Measurements from ENCODE around the gene MMP14. TPM values are rescaled to one million over a fixed set of nuclear protein-coding genes. Genes with fewer than 3 reads are reported as not detected.
A peak's percentile ranks its signal among the peaks of the same experiment; 100 is the strongest.

MMP14 gene
- total RNA-seq, 2 experiments from 2014 or later, result 1.1 to 1.4 TPM

GRCh38 chr14:22835505-22835904, 880 bp upstream of the MMP14 start:
- CTCF ChIA-PET, result interaction anchor here (0.8 to 3.9 kb wide), 4 partner anchors 13 to 69 kb away, joined by 3 to 21 read pairs (median 9); partner anchors contain the start of gene OXA1L
- H3K36me3 Mint-ChIP-seq, result peaks cover 19% of the 10 kb centered on the region
- intact Hi-C loops (cut with micrococcal nuclease), result no loop called here
- no peaks in the 10 kb centered on the region for H3K9me3 Mint-ChIP-seq
- POLR2A ChIA-PET, result interaction anchor here (0.5 kb wide), 1 partner anchor 257 kb away, joined by 3 read pairs; no protein-coding TSS in a partner anchor
- H3K4me3 Mint-ChIP-seq, result no peak overlapping the region
- no peak overlapping the region for H3K27ac Mint-ChIP-seq
- peaks cover 16% of the 10 kb centered on the region for H3K27me3 Mint-ChIP-seq
- no peak for DNase-seq
- H3K4me1 Mint-ChIP-seq (ENCODE audit: low read depth), result peaks cover 21% of the 10 kb centered on the region

GRCh38 chr14:22837114-22837749, 847 bp downstream of the MMP14 start:
- Mint-ChIP-seq H3K4me3 (peak overlapping the region; percentile 48), H3K9me3 (no peaks in the 10 kb centered on the region), H3K27ac (no peak overlapping the region), H3K36me3 (peaks cover 10% of the 10 kb centered on the region), H3K4me1 (ENCODE audit: low read depth) (peaks cover 9% of the 10 kb centered on the region), H3K27me3 (peaks cover 18% of the 10 kb centered on the region)
- DNase-seq, result no peak
- CTCF ChIA-PET, result interaction anchor here (2.0 to 3.4 kb wide), 3 partner anchors 14 to 267 kb away, joined by 8 to 19 read pairs (median 11); no protein-coding TSS in a partner anchor
- intact Hi-C loops (cut with micrococcal nuclease), result no loop called here
- POLR2A ChIA-PET, result interaction anchor here (1.4 kb wide), 1 partner anchor 287 kb away, joined by 3 read pairs; no protein-coding TSS in a partner anchor

GRCh38 chr14:22837750-22838538, 1.6 kb downstream of the MMP14 start:
- no peak for DNase-seq
- no peak overlapping the region for H3K4me3 Mint-ChIP-seq
- no peaks in the 10 kb centered on the region for H3K9me3 Mint-ChIP-seq
- peaks cover 18% of the 10 kb centered on the region for H3K27me3 Mint-ChIP-seq
- POLR2A ChIA-PET, result interaction anchor here (0.6 to 1.4 kb wide), 3 partner anchors 8 to 288 kb away, joined by 3 to 4 read pairs (median 3); no protein-coding TSS in a partner anchor
- CTCF ChIA-PET, result interaction anchor here (1.0 to 3.4 kb wide), 6 partner anchors 13 to 268 kb away, joined by 3 to 19 read pairs (median 6); no protein-coding TSS in a partner anchor
- H3K36me3 Mint-ChIP-seq, result peaks cover 10% of the 10 kb centered on the region
- intact Hi-C loops (cut with micrococcal nuclease), result no loop called here
- no peak overlapping the region for H3K27ac Mint-ChIP-seq
- peaks cover 9% of the 10 kb centered on the region for H3K4me1 Mint-ChIP-seq (ENCODE audit: low read depth)

GRCh38 chr14:22838631-22839041, 2.3 kb downstream of the MMP14 start:
- CTCF ChIA-PET, result interaction anchor here (0.6 to 3.4 kb wide), 8 partner anchors 9 to 85 kb away, joined by 3 to 19 read pairs (median 3); partner anchors contain the start of gene MRPL52
- intact Hi-C loops (cut with micrococcal nuclease), result no loop called here
- H3K9me3 Mint-ChIP-seq, result no peaks in the 10 kb centered on the region
- H3K27ac Mint-ChIP-seq, result no peak overlapping the region
- peaks cover 9% of the 10 kb centered on the region for H3K4me1 Mint-ChIP-seq (ENCODE audit: low read depth)
- no peak for DNase-seq
- POLR2A ChIA-PET, result interaction anchor here (1.0 kb wide), 1 partner anchor 8 kb away, joined by 3 read pairs; no protein-coding TSS in a partner anchor
- H3K36me3 Mint-ChIP-seq, result peaks cover 7% of the 10 kb centered on the region
- H3K27me3 Mint-ChIP-seq, result peaks cover 18% of the 10 kb centered on the region
- no peak overlapping the region for H3K4me3 Mint-ChIP-seq

- H3K27ac Mint-ChIP-seq, result no peak overlapping the region
- peaks cover 9% of the 10 kb centered on the region for H3K4me1 Mint-ChIP-seq (ENCODE audit: low read depth)
- peaks cover 18% of the 10 kb centered on the region for H3K27me3 Mint-ChIP-seq
- no peaks in the 10 kb centered on the region for H3K9me3 Mint-ChIP-seq
- intact Hi-C loops (cut with micrococcal nuclease), result no loop called here
- CTCF ChIA-PET, result interaction anchor here (0.6 to 3.4 kb wide), 8 partner anchors 9 to 86 kb away, joined by 3 to 19 read pairs (median 4); partner anchors contain the start of gene MRPL52
- peaks cover 4% of the 10 kb centered on the region for H3K36me3 Mint-ChIP-seq
- no peak overlapping the region for H3K4me3 Mint-ChIP-seq
- POLR2A ChIA-PET, result interaction anchor here (1.0 kb wide), 1 partner anchor 9 kb away, joined by 3 read pairs; no protein-coding TSS in a partner anchor
- no peak for DNase-seq
Observed at GRCh38 chr14:22839159-22839779, 2.9 kb downstream of the MMP14 start.

- H3K9me3 Mint-ChIP-seq, result no peaks in the 10 kb centered on the region
- H3K4me1 Mint-ChIP-seq (ENCODE audit: low read depth), result peaks cover 8% of the 10 kb centered on the region
- H3K36me3 Mint-ChIP-seq, result peaks cover 2% of the 10 kb centered on the region
- H3K27ac Mint-ChIP-seq, result no peak overlapping the region
- CTCF ChIA-PET, result interaction anchor here (0.8 to 2.1 kb wide), 6 partner anchors 11 to 61 kb away, joined by 3 to 6 read pairs (median 3); partner anchors contain the start of gene MRPL52
- H3K4me3 Mint-ChIP-seq, result no peak overlapping the region
- DNase-seq, result no peak
- POLR2A ChIA-PET, result no interaction called here
- H3K27me3 Mint-ChIP-seq, result peaks cover 18% of the 10 kb centered on the region
- intact Hi-C loops (cut with micrococcal nuclease), result no loop called here
Observed at GRCh38 chr14:22841311-22841710, 4.9 kb downstream of the MMP14 start.

- H3K4me3 Mint-ChIP-seq, result no peak overlapping the region
- intact Hi-C loops (cut with micrococcal nuclease), result no loop called here
- peaks cover 18% of the 10 kb centered on the region for H3K27me3 Mint-ChIP-seq
- CTCF ChIA-PET, result interaction anchor here (0.8 to 2.1 kb wide), 5 partner anchors 11 to 61 kb away, joined by 3 to 6 read pairs (median 3); partner anchors contain the start of gene MRPL52
- no peak for DNase-seq
- no peak overlapping the region for H3K27ac Mint-ChIP-seq
- POLR2A ChIA-PET, result no interaction called here
- peaks cover 7% of the 10 kb centered on the region for H3K4me1 Mint-ChIP-seq (ENCODE audit: low read depth)
- H3K36me3 Mint-ChIP-seq, result peaks cover 2% of the 10 kb centered on the region
- H3K9me3 Mint-ChIP-seq, result no peaks in the 10 kb centered on the region
Observed at GRCh38 chr14:22841769-22842168, 5.4 kb downstream of the MMP14 start.

- ChIA-PET CTCF (interaction anchor here (0.9 to 1.7 kb wide), 5 partner anchors 8 to 216 kb away, joined by 3 to 5 read pairs (median 4); no protein-coding TSS in a partner anchor), POLR2A (no interaction called here)
- Mint-ChIP-seq H3K4me3 (no peak overlapping the region), H3K9me3 (no peaks in the 10 kb centered on the region), H3K27ac (no peak overlapping the region), H3K27me3 (peaks cover 14% of the 10 kb centered on the region), H3K36me3 (no peaks in the 10 kb centered on the region), H3K4me1 (ENCODE audit: low read depth) (peaks cover 3% of the 10 kb centered on the region)
- intact Hi-C loops (cut with micrococcal nuclease), result no loop called here
- DNase-seq, result no peak
Observed at GRCh38 chr14:22842211-22843122, 6.1 kb downstream of the MMP14 start.

GRCh38 chr14:22843123-22843925, 6.9 kb downstream of the MMP14 start:
- Mint-ChIP-seq H3K27ac (no peak overlapping the region), H3K9me3 (no peaks in the 10 kb centered on the region), H3K4me1 (ENCODE audit: low read depth) (no peaks in the 10 kb centered on the region), H3K36me3 (no peaks in the 10 kb centered on the region), H3K4me3 (no peak overlapping the region), H3K27me3 (peaks cover 9% of the 10 kb centered on the region)
- intact Hi-C loops (cut with micrococcal nuclease), result no loop called here
- no peak for DNase-seq
- CTCF ChIA-PET, result interaction anchor here (0.9 to 1.4 kb wide), 4 partner anchors 8 to 215 kb away, joined by 3 to 4 read pairs (median 4); no protein-coding TSS in a partner anchor
- POLR2A ChIA-PET, result no interaction called here

GRCh38 chr14:22844221-22845102, 8.1 kb downstream of the MMP14 start:
- intact Hi-C loops (cut with micrococcal nuclease), result no loop called here
- DNase-seq, result no peak
- no peak overlapping the region for H3K4me3 Mint-ChIP-seq
- H3K9me3 Mint-ChIP-seq, result no peaks in the 10 kb centered on the region
- CTCF ChIA-PET, result interaction anchor here (1.2 to 1.5 kb wide), 2 partner anchors 22 to 28 kb away, joined by 3 to 4 read pairs; no protein-coding TSS in a partner anchor
- H3K27ac Mint-ChIP-seq, result no peak overlapping the region
- POLR2A ChIA-PET, result no interaction called here
- no peaks in the 10 kb centered on the region for H3K4me1 Mint-ChIP-seq (ENCODE audit: low read depth)
- H3K36me3 Mint-ChIP-seq, result no peaks in the 10 kb centered on the region
- H3K27me3 Mint-ChIP-seq, result peaks cover 4% of the 10 kb centered on the region

All from activated CD4-positive, alpha-beta memory T cell treated with anti-CD3 and anti-CD28 coated beads for 36 hours (primary cell).